GM15510 (cell line): ENCODE measurements around the gene AEBP2.

Source experiments
- POLR2A ChIP-seq: IDR thresholded peaks from 3 replicates; pipeline ENCODE4 v1.6.1; 2011; ENCODE audit warnings: borderline replicate concordance; ENCODE audit not compliant: insufficient read length; ENCODE audit errors: extremely low read depth

Gene AEBP2

DNA sequence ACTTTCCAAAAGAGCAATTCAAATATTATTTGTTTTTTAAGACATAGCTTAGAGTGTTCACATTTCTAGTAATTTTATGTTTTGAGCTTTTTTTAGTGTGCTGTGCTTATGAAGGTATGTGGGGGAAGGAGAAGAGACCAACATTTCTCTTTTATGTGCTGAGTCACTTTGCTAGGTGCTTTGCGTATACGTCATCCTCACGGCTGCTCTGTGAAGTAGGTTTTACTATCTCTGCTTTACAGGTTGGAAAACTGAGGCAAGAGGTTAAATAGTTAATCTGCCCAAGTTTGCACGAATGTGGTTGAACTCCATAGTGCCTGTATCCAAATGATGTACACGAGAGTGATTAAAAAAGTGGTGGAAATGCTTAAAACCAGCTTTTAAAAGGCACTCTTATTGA, 75.9 kb downstream of the AEBP2 start:
- no peak for TF ChIP-seq POLR2A

DNA sequence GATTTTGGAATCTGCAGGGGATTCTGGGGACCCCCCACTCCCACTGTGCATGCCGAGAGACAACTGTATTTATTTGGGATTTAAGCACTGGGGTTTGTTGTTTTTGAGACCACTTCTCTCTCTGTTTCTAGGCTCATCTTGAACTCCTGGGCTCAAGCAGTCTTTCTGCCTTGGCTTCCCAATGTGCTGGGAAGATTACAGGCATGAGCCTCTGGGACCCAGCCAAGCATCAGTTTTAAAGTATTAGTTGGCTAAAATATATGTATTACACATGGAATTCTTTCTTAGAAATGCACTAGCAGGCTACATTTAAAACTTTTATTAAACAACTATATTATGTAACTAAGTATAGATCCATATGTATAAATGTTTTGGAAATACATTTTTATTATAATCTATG, 78.3 kb downstream of the AEBP2 start:
- no peak for TF ChIP-seq POLR2A

DNA sequence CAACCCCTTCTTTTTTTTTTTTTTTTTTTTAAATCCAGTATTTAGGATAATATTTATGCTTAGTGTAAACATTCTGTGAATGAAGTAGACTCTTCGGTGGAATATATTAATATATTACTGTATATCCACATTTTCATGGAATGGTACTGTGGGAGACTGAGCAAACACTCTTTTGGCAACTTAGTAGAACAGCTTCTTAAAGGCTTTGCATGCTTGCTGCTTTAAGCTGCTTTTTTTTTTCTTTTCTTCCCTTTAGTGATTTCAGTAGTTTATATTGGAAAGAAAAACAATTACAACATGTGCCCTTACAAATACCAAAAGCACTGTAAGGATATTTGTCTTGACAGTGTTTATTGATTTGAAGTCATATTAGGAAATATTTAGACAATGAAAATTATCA, 78.9 kb downstream of the AEBP2 start:
- TF ChIP-seq POLR2A, result no peak

DNA sequence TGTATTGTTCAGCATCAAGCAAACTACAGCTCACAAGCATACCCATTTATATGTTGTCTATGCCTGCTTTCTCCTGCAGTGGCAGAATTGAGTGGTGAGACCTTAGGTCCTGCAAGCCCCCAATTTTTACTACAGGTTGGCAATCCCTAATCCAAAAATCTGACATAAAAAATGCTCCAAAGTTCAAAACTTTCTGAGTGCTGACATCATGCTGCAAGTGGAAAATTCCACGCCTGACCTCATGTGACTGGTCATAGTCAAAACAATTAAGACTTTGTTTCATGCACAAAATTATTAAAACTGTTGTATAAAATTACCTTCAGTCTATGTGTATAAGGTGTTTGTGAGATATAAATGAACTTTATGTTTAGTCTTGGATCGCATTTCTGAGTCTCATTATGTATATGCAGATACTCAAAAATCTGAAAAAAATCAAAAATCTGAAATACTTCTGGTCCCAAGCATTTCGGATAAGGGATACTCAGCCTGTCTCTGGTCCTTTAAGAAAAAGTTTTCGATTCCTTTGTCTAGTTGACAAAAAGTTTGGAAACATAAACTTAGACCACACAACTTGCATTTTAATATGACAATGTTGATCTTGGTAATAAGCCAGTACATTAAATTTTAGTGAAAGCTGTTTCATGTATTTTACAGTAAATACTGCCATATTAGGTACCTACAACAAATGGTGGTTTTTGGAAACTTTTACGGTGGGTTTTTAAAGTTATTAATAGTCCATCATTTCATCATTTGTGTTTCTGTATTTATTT, 81.5 kb downstream of the AEBP2 start:
- no peak for TF ChIP-seq POLR2A

DNA sequence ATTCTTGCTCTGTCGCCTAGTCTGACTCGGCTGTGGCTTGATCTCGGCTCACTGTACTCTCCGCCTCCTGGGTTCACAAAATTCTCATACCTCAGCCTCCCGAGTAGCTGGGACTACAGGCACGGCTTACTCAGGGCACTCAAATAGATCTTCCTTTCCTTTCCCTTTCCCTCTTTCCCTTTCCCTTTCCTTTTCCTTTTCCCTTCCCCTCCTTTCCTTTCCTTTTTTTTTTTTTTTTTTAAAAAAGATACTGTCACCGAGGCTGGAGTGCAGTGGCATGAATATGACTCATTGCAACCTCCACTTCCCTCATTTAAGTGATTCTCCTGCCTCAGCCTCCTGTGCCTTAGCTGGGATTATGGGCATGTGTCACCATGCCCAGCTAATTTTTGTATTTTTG, 86.0 kb downstream of the AEBP2 start:
- no peak for TF ChIP-seq POLR2A

DNA sequence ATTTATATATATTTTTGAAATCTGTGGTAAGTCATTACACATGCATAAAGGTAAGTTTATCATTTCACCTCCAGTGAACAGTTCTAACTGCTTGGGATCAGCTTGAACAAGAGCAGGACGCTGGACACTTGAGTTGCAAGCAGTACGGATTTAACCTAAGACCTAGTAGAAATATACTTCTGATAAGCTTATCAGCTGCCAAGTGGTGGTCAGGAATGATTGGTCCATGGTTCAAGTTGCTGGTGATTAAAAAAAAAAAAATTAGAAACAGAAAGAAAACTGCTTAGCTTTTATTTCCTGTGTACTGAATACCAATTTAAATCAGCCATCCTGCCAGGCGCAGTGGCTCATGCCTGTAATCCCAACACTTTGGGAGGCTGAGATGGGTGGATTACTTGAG, 88.6 kb downstream of the AEBP2 start:
- no peak for TF ChIP-seq POLR2A

DNA sequence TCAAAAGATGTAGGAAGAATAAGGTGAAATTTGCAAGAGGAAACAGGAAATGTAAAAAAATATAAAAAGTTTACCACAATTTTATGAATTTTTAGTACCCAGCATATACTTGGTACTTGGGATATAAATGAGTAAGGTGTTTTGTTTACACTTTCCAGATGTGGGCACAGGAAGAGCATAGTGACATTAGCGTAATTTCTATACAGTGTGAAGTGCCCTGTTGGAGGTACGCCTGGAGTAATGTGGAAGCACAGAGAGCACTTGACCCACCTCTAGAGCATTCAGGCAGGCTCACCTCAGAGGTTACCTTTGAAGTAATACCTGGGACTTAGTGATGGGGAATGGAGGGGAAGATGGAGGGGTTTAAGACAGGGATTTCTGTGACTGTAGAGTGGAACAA, 89.5 kb downstream of the AEBP2 start:
- TF ChIP-seq POLR2A, result no peak

DNA sequence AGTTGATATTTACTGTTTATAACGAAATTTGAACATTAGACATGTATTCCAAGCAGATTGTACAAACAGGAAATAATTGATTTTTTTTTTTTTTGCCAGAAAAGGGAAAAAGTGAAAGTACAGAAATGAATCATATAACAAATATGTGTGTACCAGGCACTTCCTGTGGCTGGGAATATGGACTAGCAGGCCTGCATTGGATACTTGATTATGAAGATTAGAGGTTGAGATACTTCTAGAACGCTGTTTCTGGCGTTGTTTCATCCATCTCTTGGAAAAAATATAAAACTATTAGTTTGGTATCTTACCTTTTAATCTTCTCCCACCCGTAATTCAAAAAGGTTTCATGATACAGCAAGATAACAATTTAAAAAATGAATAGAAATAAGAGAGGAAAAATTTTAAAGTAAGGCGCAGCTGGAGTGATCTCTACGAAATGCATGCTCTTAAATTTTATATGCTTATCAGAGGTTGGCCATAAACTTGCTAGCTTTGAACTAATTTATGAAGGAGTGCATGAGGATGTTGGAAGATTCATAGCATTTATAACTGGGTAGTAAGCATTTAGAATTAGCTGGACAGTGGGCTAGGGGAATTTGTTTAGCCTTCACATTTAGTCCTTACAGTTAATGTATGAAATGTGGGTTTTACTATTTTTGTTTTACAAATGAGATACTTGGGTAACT, 90.8 kb downstream of the AEBP2 start:
- no peak for TF ChIP-seq POLR2A

DNA sequence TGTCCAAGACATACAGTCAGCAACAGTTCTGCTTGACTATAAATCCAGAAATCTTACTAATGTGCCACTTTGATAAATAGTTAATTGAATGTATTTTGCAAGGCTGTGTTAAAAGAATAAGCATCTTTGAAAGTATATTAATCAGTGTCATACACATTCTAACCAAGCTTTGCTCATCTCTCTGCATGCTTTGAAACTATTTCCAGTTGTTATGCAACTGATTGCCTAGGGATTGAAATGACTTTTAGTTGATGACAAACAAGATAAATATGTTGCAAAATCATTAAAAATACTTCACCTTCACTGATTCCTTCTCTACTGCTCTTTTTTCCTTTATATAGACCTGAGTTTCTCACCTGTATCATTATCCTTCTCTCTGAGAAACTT, 91.3 kb downstream of the AEBP2 start:
- TF ChIP-seq POLR2A, result no peak

DNA sequence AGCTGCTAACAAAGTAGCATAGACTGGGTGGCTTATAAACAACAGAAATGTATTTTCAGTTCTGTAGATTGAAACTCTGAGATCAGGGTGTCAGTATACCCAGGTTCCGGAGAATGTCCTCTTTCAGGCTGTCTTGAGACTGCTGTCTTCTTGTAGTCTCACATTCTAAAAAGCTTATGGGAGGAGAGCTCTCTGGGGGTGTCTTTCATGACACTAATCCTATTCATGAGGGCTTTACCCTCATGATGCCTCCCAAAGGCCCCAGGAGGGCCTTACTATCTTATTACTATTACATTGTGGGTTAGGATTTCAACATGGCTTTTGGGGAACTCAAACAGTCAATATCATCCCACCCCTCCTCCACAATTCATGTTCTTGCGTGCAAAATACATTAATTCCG, 94.3 kb downstream of the AEBP2 start:
- no peak for TF ChIP-seq POLR2A

DNA sequence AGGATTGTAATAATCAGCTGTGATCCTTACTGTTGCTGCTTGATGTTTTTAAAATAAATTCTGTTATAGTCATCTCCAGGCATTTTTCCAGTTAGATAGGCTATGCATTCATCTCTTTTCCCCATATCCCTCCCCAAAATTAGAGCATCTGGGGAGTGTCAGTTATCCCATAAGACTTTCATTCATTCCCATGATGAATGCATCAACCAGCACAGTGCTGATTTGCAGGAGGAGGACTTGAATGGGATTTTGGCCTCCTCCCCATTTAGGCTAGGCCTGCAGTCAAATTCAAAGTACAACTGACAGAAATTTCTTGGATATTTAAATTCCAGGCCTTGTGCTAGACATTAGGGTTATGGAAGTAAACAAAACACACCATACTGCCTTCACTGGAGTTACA, 99.8 kb downstream of the AEBP2 start:
- no peak for TF ChIP-seq POLR2A

DNA sequence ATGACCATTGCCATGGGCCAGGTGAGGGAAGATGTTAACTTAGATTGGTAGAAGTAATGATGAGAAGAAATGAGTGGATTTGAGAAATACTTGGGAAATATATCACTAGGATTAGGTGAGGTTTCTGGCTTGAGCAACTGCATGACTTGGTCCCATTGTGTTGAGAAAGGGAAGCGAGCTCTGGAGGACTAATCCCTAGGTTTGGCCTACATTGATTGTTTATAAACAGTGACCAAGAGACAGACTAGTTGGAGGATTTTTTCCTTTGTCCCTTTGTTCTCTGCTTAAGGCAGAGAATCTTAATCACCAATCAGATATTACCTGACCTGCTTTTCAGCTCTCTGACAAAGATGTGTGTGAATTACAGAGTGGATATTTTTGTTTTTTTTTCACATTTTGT, 100.5 kb downstream of the AEBP2 start:
- no peak for TF ChIP-seq POLR2A

DNA sequence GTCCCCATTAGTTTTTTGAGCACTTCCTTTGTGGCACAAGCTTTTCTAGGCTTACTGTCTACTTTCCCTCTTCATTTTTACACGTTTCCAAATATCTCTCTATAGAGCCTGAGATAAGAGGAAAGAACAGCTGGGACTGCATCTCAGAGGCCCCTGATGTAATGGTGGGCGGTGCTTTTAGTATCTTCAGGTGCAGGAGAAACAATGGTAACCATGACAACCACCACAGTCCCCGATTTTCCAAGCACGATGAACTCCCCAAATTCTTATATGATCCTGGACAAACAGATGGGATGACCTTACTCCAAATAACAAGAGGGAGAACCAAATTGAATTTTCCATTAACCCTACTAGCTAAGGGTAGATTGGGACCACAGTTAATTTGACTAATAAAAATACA, 103.3 kb downstream of the AEBP2 start:
- no peak for TF ChIP-seq POLR2A

DNA sequence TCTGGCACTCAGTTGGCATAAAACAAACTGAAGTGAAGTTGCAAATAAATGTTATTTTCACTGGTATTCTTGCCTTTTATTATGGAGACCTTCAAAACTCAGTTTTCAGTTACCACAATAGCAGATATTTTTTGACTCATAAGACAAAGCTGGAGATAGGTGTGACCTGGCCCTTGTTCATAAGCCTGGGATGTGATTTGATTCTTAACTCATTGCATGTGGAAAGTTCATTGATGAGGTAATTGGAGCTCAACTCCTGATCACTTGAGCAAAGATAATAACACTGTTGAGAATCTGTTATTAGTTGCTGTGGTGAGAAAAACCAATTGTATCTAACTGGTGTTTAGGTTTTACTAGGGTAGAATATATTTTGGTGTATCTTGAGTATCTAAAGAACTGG, 105.1 kb downstream of the AEBP2 start:
- TF ChIP-seq POLR2A, result no peak

DNA sequence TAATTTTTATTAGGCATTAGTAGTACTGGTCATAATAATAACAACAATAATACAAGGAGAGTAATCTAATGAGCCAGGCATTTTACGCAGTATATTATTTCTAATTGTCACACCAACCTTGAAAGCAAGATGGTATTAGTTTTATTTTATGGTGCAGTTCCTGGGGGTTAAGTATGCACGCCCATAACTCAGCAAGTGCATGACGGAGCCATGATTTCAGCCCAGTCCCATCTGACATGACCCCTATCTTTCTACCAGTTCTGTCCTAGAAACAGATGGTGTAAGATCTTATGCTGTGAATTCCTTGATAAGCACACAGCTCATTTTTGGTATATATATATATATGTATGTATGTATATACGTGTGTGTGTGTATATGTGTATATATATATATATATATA, 106.0 kb downstream of the AEBP2 start:
- no peak for TF ChIP-seq POLR2A

DNA sequence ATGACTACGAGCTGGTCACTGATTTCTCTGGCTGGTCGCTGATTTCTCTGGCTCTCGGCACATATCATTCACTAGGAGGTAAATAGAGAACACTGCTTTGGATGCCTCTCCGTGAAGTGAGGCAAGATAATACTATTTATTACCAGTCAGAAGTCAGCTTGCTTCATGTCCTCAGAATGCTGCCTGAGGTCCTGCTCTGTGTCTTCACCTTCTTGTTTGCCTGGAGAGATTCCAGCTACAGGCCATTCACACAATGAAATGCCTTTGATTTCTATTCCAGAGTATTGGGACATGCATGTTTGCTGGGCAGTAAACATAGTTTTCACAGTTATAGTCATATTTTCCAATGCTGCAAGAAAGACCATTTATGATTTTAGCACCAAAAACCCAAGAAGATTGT, 106.7 kb downstream of the AEBP2 start:
- no peak for TF ChIP-seq POLR2A
